TTC549 (cell line): ENCODE measurements around the gene PMP22.
"Not testable (repeated sequence)": the region's sequence is repeated elsewhere in the genome, so short reads cannot be mapped to it uniquely, and the experiment has no call there.

Experiments used
- FAIRE-seq: peaks from 2 replicates; lab custom pipeline; 2012; peaks lifted over from hg19 to GRCh38; lab: Jason Lieb, UNC

Gene PMP22

GRCh38 chr17:15250135-15250860, 14.8 kb downstream of the PMP22 start:
- no peak for FAIRE-seq

GRCh38 chr17:15249487-15249886, 15.6 kb downstream of the PMP22 start:
- FAIRE-seq, result no peak

GRCh38 chr17:15247891-15248529, 17.1 kb downstream of the PMP22 start:
- no peak for FAIRE-seq

GRCh38 chr17:15245054-15245453, 20.1 kb downstream of the PMP22 start:
- no peak for FAIRE-seq

GRCh38 chr17:15240644-15241043, 24.5 kb downstream of the PMP22 start:
- no peak for FAIRE-seq

- FAIRE-seq, result no peak
Measured at GRCh38 chr17:15239491-15239890, 25.6 kb downstream of the PMP22 start.

GRCh38 chr17:15238676-15239422, 26.3 kb downstream of the PMP22 start:
- no peak for FAIRE-seq

- no peak for FAIRE-seq
Measured at GRCh38 chr17:15238057-15238456, 27.1 kb downstream of the PMP22 start.

- no peak for FAIRE-seq
Measured at GRCh38 chr17:15237106-15237425, 28.1 kb downstream of the PMP22 start.

- no peak for FAIRE-seq
Measured at GRCh38 chr17:15236281-15237105, 28.6 kb downstream of the PMP22 start.

GRCh38 chr17:15233971-15234370, 31.2 kb downstream of the PMP22 start:
- FAIRE-seq, result no peak

GRCh38 chr17:15233022-15233805, 31.9 kb downstream of the PMP22 start:
- FAIRE-seq, result no peak

- FAIRE-seq, result no peak
Measured at GRCh38 chr17:15232517-15232915, 32.6 kb downstream of the PMP22 start.

- FAIRE-seq, result no peak
Measured at GRCh38 chr17:15231851-15232516, 33.1 kb downstream of the PMP22 start.

- no peak for FAIRE-seq
Measured at GRCh38 chr17:15230866-15231265, 34.3 kb downstream of the PMP22 start.

- FAIRE-seq, result not testable (repeated sequence)
Measured at GRCh38 chr17:15221827-15222226, 43.3 kb downstream of the PMP22 start.

GRCh38 chr17:15220785-15221184, 44.3 kb downstream of the PMP22 start:
- FAIRE-seq, result no peak

GRCh38 chr17:15216481-15216880, 48.6 kb downstream of the PMP22 start:
- no peak for FAIRE-seq

GRCh38 chr17:15213381-15214087, 51.6 kb downstream of the PMP22 start:
- no peak for FAIRE-seq

- no peak for FAIRE-seq
Measured at GRCh38 chr17:15210247-15210646, 54.9 kb downstream of the PMP22 start.

GRCh38 chr17:15203062-15203461, 62.1 kb downstream of the PMP22 start:
- FAIRE-seq, result not testable (repeated sequence)
